HS-27A (cell line): Measurements from ENCODE around the gene DLG1.
"Not testable (repeated sequence)": the region's sequence is repeated elsewhere in the genome, so short reads cannot be mapped to it uniquely, and the experiment has no call there.

Source experiments
- DNase-seq: peaks from one replicate; pipeline ENCODE4 v3.0.0-alpha.2; 2012; ENCODE audit warnings: low read depth, missing footprints

The DLG1 gene

DNA sequence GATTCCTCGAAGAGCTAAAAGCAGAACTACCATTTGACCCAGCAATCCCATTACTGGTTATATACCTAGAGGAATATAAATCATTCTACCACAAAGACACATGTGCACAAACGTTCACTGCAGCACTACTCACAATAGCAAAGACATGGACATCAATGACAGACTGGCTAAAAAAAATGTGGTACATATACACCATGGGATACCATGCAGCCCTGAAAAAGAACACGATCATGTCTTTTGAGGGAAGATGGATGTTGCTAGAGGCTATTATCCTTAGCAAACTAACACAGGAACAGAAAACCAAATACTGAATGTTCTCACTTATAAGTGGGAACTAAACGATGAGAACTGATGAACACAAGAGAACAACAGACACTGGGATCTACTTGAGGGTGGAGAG, 86.7 kb downstream of the DLG1 start:
- DNase-seq: not testable (repeated sequence)

GRCh38 chr3:197209366-197210260, 88.8 kb downstream of the DLG1 start:
- DNase-seq: no peak

DNA sequence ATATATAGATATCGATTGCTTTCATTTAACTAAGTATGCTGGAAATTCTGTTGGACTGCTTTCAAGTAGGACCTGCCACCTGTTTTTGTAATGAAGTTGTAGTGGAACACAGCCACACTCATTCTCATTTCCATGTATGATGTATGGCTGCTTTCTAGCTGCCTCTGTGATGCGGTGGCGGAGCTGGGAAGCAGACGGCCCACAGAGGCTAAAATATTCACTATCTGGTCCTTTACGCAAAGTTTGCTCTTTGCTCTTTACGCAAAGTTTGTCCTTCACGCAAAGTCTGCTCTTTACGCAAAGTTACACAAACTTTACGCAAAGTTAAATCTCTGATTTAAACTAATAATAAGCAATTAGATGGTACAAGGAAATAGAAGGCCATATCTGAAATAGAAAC, 91.5 kb downstream of the DLG1 start:
- no peak for DNase-seq

- no peak for DNase-seq
Observed at GRCh38 chr3:197205675-197206074, 92.7 kb downstream of the DLG1 start.

DNA sequence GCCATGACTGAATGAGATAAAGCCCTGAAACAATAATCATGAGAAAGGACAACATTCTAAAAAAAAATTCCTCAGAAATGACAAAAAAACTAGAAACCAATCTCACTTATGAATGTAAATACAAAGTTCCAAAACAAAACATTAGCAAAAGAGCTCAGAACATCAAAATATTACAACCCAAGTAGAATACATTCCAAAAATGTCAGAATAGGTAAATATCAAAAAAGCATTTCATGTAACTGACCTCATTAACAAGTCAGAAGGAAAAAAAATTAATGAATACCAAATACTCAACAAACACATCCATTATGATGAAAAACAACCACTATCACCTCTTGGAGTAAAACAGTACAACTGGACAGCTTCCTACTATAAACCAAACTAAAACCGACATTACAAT, 93.1 kb downstream of the DLG1 start:
- no peak for DNase-seq

GRCh38 chr3:197204736-197205135, 93.7 kb downstream of the DLG1 start:
- no peak for DNase-seq

DNA sequence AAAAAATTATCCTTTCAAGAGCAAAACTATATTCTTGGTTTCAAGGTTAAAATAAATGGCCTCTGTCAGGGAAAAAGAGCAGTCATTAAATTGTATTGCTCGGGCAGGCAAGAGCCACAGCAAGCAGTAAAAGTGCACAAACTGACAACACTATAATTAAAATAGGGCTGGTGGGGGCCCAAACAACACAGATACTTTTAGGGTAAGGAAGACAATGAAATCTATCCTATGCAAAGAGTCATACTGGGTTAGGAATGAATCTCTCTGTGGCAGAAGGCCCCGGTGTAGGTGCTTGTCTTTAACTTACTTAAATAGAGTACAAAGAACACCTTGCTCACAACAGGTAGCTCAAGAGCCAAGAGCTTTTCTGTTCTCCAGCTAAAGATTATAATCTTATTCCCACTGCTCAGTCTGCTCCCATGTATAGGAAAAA, 94.7 kb downstream of the DLG1 start:
- no peak for DNase-seq

GRCh38 chr3:197202694-197203093, 95.7 kb downstream of the DLG1 start:
- no peak for DNase-seq

DNA sequence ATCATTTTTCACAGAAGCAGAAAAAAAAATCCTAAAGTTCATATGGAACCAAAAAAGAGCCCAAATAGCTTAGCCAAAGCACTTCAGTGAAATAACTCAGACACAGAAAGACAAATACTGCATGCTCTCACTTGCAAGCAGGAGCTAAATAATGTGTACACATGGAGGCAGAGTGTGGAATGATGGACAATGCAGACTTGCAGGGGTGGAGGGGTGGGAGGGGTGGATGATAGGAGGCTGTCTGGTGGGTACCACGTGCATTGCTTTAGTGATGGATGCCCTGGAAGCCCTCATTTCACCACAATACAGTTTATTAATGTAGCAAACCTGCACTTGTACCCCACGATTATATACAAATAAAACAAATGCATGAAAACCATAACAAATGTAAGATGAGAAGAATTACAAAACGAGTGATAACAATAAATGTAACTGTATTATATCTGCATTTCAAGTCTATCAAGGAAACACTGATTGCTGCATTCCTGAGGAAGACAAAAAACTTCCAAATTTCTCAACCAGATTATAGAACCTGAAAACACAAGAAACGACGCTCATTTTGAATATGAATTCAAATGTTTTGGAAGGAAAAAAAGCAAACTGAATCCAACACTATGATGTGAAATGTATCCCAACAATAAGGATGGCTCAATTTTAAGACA, 96.5 kb downstream of the DLG1 start:
- DNase-seq: no peak

GRCh38 chr3:197200856-197201255, 97.6 kb downstream of the DLG1 start:
- DNase-seq: not testable (repeated sequence)

GRCh38 chr3:197197334-197197733, 101.1 kb downstream of the DLG1 start:
- DNase-seq: no peak

- DNase-seq: no peak
Observed at GRCh38 chr3:197196192-197196591, 102.2 kb downstream of the DLG1 start.

DNA sequence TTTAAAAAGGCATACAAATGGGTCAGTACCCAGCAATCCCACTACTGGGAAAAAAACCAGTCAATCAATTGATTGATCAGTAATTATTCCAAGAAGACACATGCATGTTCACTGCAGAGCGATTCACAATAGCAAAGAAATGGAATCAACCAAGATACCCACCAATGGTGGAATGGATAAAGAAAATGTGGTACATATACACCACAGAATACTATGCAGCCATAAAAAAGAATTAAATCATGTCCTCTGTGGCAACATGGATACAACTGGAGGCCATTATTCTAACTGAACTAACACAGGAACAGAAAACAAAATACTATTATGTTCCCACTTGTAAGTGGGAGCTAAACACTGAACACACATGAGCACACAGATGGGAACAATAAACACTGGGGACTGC, 103.1 kb downstream of the DLG1 start:
- DNase-seq: no peak

DNA sequence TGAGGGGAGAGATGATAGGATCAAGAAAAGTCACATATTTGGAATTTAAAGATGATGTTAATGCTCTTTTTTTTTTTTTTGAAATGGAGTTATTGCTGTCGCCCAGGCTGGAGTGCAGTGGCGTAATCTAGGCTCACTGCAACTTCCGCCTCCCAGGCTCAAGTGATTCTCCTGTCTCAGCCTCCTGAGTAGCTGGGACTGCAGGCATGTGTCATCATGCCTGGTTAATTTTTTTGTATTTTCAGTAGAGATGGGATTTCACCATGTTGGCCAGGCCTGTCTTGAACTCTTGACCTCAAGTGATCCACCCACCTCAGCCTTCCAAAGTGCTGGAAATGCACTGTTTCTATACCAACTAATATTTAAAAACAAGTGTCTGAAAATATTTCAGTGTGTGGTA, 104.7 kb downstream of the DLG1 start:
- not testable (repeated sequence) for DNase-seq

- DNase-seq: no peak
Observed at GRCh38 chr3:197191897-197192296, 106.5 kb downstream of the DLG1 start.

DNA sequence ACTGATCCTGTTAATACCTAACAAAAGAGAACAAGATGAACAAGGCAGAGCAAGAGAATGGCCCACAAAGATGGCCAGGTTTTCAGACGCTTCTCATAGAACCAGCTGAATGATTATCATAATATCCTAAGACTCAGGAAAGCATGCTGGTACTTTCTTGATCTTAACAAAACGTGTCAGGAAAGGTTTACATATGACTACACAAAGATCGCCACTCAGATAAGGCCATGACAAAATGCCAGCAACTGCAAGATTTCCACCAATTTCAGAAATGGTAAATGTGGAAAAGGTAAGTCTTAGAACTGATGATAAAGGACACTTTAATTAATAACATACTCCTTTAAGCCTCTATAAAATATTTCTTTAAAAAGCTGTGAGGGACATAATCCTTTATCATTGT, 108.8 kb downstream of the DLG1 start:
- DNase-seq: no peak

- no peak for DNase-seq
Observed at GRCh38 chr3:197188963-197189362, 109.4 kb downstream of the DLG1 start.

DNA sequence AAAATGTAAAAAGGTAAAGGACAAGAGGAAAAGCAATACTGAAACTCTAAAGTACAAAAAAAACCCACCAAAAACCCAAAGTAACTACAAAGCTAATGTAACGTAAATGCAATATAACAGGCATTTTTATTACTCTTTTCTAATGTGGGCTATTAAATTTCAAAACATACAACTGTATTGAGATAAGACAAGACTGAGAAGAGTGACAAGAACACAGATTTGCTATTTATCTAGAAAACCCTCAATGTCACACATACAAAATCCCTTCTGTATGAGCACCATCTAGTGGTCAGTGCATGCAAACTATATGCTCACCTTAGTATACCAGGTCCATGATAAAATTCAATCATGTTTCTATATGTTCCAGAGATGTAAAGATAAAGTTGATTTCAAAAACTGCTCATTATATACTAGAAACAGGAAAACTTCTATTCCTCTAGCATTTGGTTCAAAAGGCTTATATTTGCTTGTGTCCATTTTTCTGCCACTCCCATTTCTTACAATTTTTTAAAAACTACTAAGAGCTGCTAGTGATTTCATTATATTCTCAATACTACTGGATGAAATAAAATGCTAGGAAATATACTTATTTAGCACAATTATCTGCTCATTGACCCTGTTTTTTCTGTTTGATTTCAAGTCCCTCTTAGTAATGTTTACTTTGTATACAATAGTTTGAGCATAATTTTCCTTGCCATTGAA, 111.4 kb downstream of the DLG1 start:
- DNase-seq: no peak

DNA sequence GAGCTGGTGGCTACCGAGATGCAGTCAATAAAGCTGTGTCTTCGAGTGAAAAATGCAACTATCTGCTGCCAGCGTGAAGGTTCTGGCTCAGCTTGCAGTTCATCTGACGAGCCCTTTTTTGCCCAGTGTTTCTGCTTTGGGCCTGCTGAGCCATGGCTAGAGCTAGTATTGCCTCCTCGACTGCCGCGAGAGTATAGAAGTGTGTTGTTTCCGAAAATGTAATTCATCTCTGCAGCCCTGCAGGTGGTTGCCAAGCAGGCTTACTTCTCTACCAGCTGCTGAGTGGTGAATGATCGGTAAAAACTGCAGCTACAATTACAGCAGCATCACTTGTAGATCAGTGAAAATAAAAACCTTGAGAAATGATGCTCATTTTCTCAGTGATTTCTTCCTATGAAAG, 114.8 kb downstream of the DLG1 start:
- no peak for DNase-seq

- no peak for DNase-seq
Observed at GRCh38 chr3:197181741-197182140, 116.7 kb downstream of the DLG1 start.

GRCh38 chr3:197178998-197179397, 119.4 kb downstream of the DLG1 start:
- DNase-seq: no peak

- DNase-seq: no peak
Observed at GRCh38 chr3:197175503-197175902, 122.9 kb downstream of the DLG1 start.

- no peak for DNase-seq
Observed at GRCh38 chr3:197174927-197175326, 123.5 kb downstream of the DLG1 start.
